Activated CD4-positive, alpha-beta T cell treated with anti-CD3 and anti-CD28 coated beads, Interleukin-10, Interleukin-2, amounts not matched to agents 100 ng/mL and 50 ng/mL, durations not matched to agents 16 hours and 8 hours (primary cell): ENCODE data around the gene BCL2.

Experiments used
- DNase-seq: peaks from one replicate; pipeline ENCODE4 v3.0.0-alpha.2; 2020

BCL2 gene

DNA sequence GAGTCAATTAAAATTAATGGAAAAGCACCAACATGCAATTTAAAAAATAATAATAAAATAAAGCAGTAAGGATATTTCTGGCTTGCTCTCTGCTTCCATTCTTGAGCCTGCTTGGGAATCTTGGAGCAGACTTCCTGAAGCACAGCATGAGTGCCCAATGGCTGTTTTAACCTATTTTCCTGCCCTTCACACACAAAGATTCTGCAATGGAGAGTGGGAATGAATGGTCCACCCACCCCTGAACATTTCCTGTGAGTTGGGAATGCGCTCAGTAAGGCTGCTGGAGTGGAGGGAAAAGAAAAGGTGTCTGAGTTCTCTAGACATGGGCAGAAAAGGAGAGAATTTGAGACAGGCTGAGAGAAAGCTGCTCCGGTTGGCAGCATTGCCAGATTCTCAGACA is 140.6 kb downstream of the BCL2 start:
- no peak for DNase-seq

DNA sequence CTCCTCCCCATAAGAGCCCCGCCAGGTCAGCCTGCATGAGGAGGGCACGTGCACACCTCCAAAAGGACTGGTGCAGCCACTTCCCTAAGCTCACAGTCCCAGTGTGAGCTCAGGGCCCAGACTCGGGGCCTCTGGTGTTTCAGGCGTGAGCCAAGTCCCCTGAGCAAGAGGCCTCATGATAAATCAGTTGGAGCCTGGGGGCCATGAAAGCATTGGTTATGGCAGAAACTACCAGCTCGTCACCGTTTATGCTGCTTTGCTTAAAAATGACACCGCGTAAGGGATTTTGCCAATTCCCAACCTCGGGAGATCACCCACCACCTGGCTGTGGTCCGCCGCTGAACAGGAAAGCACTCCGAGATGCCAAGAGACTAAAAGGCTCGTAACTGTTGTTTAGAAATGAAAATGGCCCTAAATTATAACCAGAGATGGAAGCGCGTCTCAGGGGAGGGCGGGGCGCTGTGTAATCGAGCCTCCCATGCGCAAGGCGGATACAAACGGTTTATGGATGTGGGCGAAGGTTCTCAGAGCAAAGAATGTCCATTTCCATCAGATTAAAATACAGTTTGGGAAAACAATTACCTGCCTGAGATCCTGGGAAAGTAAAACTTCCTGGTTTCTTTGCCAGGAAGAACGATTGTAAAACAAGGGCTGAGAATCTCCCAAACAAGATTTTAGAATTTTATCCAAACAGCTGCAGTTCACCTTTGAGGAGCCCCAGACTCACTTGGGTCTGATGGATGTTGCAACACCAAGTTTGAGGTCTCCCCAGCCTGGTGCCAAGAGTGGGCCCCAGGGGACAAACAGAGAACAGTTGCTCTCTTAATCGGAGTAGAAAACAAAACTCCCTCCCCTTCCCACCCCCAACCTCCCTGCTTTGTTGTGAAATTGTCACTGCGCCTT is 141.4 kb downstream of the BCL2 start:
- DNase-seq, result no peak

DNA sequence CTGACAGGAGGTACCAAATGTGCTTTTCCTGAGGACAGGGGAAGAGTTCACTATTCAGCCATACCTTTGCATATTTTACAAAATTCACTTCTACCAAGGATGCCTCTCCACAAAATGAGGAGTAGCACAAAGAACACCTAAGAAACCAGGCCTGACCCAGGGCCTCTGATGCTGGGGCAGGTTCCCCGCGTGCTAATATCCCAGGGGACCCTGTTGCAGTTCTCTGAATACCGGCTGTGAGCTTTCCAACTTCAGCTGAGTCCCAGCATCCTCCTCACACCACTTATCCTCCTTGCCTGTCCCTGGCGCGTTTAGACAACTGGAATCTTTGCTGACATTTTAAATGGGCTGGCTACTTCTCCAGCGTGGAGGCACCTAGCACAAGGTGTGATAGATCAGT is 142.3 kb downstream of the BCL2 start:
- no peak for DNase-seq

DNA sequence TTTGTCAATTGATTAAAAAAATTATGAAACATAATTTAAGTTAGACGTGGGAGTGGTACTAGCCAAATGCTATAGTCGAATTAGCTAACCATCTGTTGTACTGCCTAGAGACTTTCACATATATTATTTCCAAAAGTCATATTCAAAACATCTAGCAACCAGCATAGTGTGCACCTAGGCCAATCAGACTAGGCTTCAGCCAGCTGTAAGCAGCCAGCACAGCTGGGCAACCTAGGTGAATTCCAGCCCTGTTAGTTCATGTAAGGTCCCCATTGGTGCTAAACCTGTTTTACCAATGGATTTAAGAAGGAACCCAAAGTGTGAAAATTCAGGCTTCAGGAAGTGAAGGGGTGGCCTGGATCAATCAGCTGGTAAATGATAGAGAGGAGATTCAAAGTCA is 144.3 kb downstream of the BCL2 start:
- no peak for DNase-seq

DNA sequence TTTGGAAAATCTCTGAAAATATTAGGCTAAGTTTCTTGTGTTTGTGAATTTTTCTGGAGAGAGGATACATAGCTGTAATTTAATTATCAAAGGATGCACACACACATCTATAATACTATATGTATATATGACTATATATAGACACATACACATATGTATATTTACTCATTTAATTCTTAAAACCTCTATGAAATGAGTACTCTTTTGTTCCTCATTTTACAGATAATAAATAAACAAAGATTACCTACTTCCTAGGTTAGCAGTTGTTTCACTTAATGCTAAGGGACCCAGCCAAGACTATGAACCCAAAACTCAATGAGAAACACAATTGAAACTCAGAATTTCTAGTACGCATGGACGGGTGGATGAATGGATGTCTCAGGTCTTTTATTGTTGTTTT is 145.6 kb downstream of the BCL2 start:
- no peak for DNase-seq

DNA sequence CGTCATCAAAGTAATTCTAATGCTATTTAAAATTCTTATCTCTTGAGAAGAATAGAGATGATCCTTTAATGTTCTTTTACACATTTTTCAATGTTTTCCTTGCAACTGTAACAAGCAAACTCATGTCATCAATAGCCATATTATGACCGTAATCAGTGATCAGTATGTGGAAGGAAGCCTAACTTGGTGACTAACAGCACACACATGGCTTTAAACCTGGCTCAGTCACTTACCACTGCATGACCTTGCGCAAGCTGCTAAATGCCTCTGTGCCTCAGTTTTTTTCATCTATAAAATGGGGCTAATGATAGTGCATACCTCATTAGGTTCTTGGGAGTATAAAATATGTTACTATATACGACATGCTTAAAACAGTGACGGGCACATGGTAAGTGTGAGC is 149.7 kb downstream of the BCL2 start:
- DNase-seq, result no peak

DNA sequence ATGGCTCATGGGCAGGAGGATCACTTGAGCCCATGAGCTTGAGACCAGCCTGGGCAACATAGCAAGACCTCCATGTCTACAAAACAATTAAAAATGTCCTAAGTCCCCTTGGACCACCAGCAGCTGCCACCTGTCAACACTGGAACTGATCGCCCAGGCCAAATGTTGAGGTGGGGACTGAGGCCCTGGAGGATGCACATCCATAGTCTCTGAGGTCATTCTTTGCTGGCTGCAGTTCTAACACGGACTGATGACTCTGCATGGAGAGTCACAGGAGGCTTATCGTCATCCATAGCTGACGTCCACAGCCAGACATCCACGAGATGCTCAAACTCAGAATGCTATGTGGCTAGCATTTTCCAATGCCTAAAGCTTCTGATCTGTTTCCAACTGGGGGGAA is 151.3 kb downstream of the BCL2 start:
- no peak for DNase-seq

DNA sequence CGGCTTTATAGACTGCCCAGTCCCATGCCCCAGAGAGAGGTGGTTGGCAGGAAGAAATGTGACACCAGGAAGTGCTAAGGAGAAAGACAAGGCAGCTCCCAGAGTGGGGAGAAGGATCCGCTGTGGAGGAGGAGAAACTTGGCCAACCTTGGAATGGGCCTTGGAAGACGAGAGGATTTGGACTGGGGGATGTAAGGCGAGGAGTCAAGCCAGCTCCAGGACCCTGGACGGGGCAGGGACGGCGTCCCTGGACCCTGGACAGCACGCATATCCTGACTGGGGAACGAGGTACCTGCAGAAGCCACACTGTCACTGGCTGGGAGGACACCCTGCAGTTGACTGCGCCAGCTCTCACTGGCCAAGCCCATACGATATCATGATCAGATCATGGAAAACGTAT is 153.4 kb downstream of the BCL2 start:
- DNase-seq, result no peak

DNA sequence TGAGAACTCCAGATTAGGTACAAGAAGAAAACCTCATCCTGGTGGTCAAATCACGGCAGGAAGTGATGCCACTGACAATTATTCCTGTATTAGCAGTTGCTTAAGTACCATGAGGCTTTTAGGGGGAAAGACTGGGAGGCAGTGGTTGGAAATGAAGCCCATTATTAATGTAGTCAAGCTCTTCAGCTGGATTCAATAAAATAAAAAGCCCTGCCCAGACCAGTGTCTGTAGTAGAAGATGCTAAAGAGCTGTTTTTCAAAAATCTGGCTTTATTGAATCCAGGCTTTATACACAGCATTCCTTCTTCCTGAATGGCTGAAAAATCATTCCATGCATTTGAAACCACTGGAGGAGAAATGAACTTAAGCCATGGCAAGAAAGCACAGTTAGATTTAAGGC is 155.2 kb downstream of the BCL2 start:
- no peak for DNase-seq

DNA sequence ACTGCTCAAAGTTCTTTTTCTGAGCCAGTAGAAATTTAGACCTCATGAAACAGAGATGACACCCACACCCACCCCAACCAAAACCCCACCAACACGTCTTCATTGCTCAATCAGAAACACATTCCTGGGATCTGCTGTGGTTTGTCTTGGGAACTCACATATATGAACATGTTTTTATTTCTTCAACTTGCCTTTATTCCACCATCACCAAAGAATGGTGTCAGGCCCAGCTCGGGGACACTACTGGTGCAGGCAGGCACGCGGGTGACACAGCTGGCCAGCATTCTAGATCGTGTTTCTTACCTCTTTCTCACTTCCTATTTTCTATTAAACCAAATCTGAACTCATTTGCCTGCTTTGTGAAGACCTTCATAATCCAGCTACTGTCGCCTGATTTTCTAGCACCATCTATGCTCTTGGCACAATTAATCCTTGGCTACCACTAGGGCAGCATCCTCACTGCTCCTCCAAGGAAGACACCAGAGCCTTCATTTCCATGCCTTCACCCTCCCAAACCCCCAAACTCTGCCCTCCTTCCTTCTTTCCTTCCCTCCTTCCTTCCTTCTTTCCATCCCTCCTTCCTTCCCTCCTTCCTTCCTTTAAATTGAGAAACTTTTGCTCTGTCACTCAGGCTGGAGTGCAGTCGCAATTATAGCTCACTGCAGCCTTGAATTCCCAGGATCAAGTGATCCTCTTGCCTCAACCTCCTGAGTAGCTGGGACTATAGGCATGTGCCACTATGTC is 157.1 kb downstream of the BCL2 start:
- no peak for DNase-seq

DNA sequence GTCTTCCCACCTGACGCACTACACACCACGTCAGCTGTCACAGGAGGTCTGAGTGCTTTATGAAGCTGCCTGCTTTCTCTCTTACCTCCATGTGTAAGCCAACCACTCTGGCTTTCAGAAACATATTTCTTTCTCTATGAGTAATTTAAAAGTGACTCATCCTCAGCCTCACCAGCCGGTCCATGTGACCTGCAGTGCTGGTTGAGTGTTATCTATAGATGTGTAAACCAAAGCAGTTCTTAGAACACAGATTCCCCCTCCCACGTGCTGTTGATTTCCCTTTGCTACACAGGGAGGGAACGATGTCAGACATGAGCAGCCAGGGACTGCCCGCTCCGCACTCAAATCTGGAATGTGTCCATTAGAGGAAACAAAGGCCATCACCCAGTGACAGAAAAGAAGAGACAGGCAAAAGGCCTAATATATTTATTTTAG is 157.8 kb downstream of the BCL2 start:
- DNase-seq, result peak; percentile 96

DNA sequence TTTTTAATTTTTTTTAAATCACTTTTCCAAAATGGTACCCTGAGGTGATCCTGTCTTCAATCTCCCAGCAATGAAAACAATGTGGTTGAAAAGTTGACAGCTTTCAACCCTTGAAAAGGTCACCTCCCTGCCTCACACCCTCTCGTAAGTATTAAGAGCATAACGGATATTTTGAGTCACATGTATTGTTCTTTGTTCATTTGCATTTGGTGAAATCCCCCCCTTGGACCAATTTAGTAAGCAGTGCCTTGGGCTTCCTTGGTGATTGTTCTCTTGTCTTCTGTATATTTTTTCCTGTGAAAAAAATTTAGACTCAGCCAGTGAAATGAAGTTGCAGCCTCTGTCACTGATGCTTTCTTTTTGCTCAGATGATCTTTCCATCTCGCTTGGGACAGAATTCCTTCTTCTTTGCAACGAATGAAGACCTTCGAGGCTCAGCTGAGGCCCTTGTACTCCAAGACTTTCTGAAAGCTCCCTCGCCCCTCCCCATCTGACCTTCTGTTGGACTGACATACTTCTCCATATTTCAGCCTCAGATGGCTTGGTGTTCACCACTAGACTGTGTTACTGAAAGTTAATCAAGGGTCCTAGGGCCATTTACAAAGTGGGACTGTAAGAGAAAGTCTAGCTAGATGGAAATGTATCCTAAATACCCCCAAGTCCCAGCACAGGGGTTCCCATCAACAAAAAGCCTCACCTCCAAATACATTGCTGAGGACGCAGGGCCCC is 158.4 kb downstream of the BCL2 start:
- peak; percentile 92 for DNase-seq

DNA sequence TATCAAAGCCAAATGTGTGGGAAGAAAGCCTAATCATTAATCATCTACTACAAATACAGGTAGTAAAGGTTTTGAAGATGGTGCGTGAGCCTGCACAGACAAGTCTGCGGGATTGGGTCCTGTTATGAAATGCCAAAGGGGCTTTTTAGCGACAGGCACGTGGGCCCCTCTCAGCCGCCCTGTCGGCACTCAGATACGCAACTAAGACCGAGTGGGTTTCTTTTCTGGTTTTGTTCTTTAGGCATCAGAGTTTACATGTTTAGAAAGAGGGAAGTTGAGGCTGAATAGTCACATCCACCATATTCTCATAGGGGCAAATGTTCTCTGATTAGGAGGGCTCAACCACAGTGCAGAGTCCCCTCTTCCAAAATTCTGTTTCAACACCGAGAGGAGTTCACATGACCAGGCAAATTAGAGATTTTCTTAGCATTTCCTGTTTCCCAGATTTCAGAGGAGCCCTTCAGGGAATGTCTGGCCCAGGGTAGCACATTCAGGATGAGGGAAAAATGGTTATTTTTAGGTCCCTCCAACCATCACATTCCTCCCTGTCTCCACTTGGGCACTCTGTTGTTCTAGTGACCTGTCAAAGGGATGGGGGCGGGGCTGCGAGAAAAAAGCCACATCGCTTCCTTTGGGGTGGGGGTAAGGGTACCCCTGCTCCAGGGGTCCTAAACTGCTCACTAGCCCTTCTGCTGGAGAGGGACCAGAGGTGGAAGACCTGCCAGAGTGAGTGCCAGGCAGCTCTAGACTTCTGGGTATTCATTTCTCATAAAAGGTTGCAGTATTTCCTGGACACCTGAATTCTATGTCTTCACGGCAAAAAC is 159.2 kb downstream of the BCL2 start:
- DNase-seq, result peak; percentile 36

DNA sequence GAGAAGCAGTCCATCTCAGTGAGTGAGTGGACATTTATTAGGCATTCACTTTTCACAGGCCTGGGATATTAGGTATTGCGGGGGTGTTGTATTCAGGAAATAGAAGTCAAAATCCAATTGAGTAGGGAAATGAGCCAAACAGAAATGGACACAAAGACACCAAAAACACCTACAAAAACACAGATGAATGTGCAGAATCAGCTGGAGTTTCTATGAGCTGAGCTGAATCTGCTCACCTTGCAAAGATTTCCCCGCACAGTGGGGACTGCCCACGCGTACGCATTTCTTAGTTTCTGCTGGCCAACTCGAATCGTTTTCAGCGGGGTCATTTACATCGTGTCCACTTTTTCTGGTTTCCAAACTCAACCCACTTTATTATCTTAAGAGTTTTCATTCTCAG is 160.0 kb downstream of the BCL2 start:
- peak; percentile 61 for DNase-seq

DNA sequence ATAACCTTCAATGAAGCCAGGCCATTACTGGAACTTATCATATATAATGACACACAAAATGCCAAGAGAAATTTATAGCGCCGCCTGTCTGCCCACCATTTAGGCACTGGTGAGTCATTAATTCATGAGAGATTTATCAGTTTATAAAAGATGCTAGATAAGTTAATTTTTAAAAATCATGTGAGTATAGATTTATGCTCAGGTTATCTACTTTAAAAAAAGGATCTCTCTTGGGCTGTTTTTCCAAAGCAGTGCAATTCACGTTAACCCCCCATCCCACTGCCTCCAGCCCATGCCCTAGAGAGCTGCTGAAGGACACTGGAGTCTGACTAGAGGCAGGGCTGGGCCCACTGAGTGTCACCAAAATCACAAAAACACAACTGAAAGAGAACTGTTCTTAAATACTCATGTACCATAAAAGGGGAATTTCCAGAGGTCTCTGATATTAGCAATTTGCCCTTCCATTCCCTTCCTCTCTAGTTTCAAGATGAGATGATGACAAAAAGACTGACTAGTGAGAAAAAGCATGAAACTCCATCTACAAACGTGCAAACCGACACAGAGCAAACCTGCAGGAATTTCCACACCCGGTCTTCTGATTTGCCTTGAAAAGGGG is 160.8 kb downstream of the BCL2 start:
- peak; percentile 87 for DNase-seq

DNA sequence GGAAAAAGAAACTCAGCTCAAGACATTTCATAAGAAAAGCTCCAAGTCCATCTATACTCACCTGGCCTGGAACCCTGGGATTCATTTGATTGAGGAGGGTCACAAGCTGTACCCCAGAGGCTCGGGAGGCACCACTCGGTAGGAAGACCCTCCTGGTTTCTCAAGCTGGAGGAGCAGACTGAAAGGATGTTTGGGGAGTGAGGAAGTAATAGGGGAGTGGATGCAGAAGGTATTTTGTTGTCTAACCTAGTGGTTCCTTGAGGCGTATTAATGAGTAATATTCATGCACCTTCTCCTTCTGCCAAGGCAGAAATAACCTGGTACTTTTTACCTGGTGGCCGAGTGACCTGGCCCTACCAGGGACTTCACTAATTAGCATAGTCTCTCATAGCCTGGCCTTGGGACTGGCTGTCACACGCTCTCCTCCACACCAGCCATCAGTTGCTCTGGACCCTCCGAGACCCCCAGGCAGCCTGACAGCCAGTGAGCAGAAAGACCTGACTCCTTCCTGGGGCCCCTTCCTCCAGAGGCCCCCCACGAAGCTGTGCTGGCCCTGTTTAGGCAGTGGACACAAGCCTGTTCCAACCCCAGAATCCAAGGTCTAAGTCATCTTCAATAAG is 161.4 kb downstream of the BCL2 start:
- DNase-seq, result no peak

DNA sequence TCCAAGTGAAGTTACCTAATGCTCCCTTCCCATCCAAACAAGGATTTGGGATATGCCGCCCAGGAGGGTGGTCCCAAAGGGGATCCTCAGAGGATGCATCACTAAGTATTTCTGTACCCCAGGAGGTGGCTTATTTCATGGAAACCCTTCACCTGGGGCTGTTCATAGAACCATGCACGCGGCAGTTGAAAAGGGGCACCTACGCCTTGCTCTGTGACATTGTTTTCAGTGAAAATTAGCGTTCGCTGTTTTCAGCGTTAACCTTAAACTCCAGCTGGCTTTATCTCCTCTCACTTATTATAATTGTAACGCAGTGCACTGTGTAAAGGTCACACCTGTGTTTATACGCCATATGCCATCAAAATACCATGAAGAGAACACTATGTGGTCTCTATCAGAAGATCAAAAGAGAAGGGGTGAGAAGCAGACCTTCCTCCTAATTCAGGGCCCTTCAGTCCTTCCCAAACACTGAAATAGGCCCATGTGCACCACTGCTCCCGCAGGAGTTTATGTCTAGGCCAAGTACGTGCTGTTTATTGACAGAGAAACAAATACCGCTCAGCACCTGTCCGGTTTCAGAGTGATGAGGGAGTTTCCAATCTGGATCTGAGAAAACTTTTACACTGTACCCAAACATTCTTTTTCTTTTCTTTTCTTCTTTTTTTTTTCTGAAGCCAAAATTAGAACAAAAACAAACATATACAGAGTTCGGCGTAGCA is 162.1 kb downstream of the BCL2 start:
- peak; percentile 40 for DNase-seq

DNA sequence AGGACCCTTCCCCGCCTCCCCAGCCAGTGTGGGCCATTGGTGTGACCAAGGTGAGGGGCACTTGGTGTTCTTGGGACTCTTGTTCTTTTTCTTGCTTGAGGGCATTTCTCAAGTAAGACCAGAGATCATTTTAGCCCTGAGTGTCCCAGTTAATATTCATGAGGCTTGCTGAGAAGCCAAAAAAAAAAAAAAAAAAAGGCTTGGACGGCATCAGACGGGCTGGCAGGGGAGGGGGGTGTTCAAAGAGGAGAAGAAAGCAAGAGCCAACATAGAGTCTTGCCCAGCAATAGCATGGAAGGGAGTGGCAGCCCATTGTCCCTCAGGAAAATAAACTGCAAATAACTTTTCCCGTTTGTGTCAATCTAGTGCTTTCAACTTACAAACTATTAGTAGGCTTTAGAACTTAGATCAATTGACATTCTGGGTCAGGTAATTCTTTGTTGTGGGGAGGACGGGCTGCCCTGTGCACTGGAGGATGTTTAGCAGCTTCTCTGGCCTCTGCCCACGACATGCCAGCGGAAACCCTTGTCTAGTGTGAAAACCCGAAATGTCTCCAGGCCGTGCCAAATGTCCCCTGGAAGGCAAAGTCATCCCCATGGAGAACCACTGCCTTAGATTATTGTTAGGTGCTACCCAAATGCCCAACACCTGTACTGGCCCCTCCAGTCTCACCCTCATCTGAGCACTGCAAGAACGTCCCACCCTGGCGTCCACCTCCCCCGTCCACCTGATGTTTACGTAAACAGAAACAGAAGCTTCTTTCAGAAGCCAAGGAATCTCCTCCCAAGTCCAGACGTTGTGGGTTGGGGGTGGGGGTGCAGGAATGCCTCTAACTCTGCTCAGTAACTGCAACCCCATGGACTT is 163.4 kb downstream of the BCL2 start:
- no peak for DNase-seq

DNA sequence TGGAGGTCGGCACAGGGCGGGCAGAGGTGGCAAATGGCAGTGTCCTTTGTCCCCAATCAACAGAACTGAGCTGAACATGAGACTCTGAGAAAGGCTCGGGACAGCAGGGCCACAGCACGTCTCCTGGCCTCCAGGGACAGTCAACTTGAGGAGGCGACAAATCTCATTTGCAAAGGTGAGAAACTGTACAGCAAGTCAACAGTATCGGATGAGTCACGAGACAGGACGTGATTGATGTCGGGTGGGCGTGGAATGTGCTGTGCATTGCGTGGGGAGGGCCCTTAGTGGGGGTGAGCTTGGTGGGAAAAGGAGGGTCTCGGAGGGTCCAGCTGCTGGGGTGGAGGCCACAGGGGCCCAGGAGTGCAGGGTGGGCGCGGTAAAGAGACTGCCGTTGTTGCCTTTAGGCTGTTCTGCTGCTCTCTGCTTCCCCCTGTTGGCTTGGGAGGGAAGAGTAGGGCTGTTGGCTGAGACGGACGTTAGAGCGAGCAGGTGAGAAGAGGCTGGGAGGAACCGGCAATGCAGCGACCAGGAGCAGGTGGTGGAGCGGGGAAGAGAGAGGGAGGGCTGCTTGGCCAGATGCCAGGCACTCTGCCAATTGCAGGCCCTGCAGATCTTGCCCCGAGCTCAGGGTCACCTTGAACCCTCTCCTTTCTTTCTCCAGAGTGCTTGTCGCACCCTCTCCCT is 164.3 kb downstream of the BCL2 start:
- DNase-seq, result peak; percentile 90
